GM08714 (cell line): ENCODE results near the gene EEF1AKMT3.

Experiments
- H3K4me3 ChIP-seq: fragments of 200-500 bp; sonication (Bioruptor generic); 2 replicates; pipeline ENCODE4 v1.5.1; 2014; ENCODE audit warnings: mild to moderate bottlenecking, low read length, inconsistent platforms
- ZNF274 ChIP-seq: IDR thresholded peaks from 2 replicates; pipeline ENCODE4 v1.6.1; 2012; ENCODE audit warnings: mild to moderate bottlenecking, low read depth, low read length

Gene EEF1AKMT3

GRCh38 chr12:57730336-57731067 lies 41.9 kb upstream of the EEF1AKMT3 start:
- TF ChIP-seq ZNF274: no peak

DNA sequence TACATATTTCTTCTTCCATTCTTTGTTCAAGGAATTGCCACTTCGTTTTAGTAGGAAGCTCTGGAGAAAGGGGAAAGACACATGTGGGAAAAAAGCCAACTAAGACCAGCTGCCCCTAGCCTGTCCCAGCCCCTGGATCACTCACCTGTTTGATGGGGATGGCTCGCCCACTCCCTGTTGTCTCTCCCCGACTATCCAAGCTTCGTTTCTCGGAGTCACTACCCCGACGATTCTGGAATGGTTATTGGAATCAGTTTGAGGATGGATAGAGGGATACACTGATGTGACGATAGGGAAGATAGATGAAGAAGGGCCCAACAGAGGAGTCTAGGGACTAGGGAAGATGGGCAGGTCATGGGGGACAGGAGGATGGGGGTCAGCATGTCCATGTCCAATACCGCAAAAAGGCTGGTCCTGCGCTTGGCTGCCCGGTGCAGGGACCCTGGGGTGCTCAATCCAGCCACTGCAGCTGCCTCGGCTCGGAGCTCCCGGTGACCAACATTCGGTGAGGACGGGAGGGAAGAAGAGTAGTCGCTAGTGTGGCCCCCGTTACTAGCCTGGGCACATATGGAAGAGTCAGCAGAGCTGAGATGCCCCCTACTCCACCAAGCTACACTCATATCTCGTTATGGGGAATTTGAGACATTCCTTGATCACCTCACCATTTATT lies 40.9 kb upstream of the EEF1AKMT3 start:
- TF ChIP-seq ZNF274: no peak
- no peak overlapping the region for H3K4me3 ChIP-seq

More at GRCh38 chr12:57730336-57731067, 41.9 kb upstream of the EEF1AKMT3 start:
- no peak overlapping the region for H3K4me3 ChIP-seq

- TF ChIP-seq ZNF274: no peak
- H3K4me3 ChIP-seq: no peak overlapping the region
Observed at GRCh38 chr12:57732270-57732669, 40.1 kb upstream of the EEF1AKMT3 start.

GRCh38 chr12:57732726-57733593 lies 39.5 kb upstream of the EEF1AKMT3 start:
- TF ChIP-seq ZNF274: no peak
- no peak overlapping the region for H3K4me3 ChIP-seq

GRCh38 chr12:57733928-57734327 lies 38.5 kb upstream of the EEF1AKMT3 start:
- no peak overlapping the region for H3K4me3 ChIP-seq
- TF ChIP-seq ZNF274: no peak

- no peak overlapping the region for H3K4me3 ChIP-seq
- no peak for TF ChIP-seq ZNF274
Observed at GRCh38 chr12:57734591-57734990, 37.8 kb upstream of the EEF1AKMT3 start.

GRCh38 chr12:57735198-57735855 lies 37.1 kb upstream of the EEF1AKMT3 start:
- H3K4me3 ChIP-seq: no peak overlapping the region

DNA sequence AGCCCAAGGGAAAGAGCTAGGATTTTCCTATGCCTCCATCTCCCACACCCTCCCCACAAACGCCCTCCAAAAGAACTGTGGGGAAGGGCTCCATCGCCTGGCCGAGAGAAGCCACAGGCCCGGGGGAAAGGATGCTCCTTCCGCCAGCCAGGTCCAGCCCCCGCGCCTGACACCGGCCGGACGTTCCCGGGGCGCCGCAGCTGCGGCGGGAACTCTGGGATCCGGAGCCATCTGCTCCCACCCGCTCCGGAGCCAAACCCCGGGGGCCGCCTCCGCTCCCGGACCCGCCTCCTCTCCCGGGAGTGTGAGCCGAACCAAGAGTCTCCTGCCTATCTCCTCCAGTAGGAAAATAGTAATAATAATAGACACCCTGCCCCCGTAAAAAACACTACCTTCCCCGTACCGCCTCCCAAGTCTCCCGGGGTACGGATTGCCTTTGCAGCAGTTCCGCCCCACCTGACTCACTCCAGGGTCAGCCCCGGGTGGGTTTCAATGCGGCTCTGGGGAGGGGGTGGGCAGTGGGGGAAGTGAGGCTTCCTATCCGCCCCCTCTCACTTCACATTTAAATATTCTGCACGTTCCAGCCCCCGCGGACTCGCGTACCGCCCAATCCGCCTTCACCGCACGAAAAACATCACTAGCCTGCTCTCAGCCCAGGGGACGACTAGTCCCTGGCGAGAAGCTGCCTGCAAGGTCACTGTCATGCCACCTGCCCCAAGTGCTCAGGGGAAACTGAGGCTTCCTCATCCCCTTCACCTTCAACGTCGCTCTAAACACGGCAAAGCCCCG lies 36.3 kb upstream of the EEF1AKMT3 start:
- TF ChIP-seq ZNF274: no peak
- no peak overlapping the region for H3K4me3 ChIP-seq

More at GRCh38 chr12:57735198-57735855, 37.1 kb upstream of the EEF1AKMT3 start:
- TF ChIP-seq ZNF274: no peak

DNA sequence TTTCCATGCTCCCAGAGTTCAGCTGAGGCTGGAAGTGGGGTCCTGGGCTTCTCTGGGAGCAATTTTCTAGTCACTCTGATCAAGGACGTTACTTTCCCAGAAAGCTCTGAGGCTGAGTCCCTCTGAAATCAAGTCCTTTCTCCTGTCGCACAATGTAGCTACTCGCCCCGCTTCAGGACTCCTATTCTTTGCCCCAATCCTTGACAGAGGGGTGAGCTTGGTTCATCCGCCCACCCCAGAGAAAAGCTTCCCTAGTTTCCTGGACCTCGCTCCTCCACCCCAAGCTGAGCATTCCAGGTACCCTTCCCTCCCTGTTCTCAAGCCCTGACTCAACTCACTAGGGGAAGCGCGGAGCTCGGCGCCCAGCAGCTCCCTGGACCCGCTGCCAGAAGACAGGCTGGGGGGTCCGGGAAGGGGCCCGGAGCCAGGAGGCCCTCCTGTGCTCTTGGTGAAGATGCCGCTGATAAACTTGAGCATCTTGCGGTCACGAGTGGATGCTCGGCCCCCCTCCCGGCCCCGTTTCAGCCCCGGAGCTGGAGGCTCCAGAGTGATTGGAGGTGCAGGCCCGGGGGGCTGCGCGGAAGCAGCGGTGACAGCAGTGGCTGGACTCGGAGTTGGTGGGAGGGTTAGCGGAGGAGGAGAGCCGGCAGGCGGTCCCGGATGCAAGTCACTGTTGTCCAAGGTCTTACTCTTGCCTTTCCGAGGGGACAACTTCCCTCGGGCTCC lies 35.5 kb upstream of the EEF1AKMT3 start:
- no peak for TF ChIP-seq ZNF274
- H3K4me3 ChIP-seq: no peak overlapping the region

DNA sequence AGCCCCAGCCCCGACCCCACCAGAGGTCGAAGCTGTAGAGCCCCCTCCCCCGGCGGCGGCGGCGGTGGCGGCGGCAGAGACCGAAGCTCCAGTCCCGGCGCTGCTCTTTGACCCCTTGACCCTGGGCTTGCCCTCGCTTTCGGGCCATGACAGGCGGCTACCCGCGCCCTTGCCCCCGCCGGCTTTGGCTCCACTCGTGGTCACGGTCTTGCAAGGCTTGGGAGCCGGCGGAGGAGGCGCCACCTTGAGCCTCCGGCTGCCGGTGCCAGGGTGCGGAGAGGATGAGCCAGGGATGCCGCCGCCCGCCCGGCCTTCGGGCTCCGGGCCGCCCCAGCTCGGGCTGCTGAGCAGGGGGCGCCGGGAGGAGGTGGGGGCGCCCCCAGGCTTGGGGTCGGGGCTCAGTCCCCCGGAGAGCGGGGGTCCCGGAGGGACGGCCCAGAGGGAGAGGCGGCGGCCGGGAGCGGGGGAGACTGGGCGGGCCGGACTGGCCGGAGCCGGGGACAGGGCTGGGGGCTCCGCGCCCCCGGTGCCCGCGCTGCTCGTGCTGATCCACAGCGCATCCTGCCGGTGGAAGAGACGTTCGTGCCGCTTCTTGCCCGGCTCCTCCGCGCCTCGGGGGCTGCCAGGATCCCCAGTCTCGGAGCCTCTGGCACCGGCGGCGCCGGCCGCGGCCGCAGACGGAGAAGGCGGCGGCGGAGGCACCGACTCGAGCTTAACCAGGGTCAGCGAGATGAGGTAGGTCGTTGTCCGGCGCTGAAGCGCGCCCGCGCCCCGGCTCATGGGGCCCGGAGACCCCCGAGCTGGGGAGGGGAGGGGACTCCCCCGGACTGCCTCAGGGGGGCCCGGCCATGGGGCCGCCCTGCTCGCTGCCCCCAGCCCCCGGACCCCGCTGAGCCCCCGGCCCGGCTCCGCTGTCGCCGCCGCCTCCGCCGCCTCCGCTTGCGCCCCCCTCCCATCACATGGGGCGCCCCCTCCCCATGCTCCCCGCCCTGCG lies 34.6 kb upstream of the EEF1AKMT3 start:
- no peak for TF ChIP-seq ZNF274

GRCh38 chr12:57738661-57739237 lies 33.7 kb upstream of the EEF1AKMT3 start, which contains the start of gene AGAP2:
TSS of gene AGAP2 (minus strand) at chr12:57738742. CDS start at chr12:57738246, 496 bp downstream.
- no peak for TF ChIP-seq ZNF274
- H3K4me3 ChIP-seq: no peak within 1 kb of the TSS

More for the DNA sequence above, 34.6 kb upstream of the EEF1AKMT3 start:
- H3K4me3 ChIP-seq: no peak overlapping the region
